GM12878 (cell line): ENCODE measurements around the gene SENP6. TPM values are rescaled to one million over a fixed set of nuclear protein-coding genes. Genes with fewer than 3 reads are reported as not detected.

Experiments
- ATAC-seq: fragments of 200-7000 bp; cut with Tn5 transposase; 3 replicates; pipeline ENCODE4 v1.9.1; 2020; ENCODE audit warnings: mild to moderate bottlenecking, moderate library complexity
- BruUV-seq: library from RNA; stranded (reverse); fragments of 400-500 nt; replicated peaks from 2 replicates; lab custom pipeline; 2021; lab: Mats Ljungman, UMichigan
- CTCF ChIA-PET: fragments of 300-600 bp; sonication (Branson Sonifier 250); formaldehyde crosslinking; extraction: SDS; loops from one replicate; lab custom pipeline; 2021; ENCODE audit warnings: inconsistent platforms; lab: Yijun Ruan, JAX
- POLR2A ChIA-PET: fragments of 350-600 bp; formaldehyde crosslinking; extraction: SDS; loops from one replicate; lab custom pipeline; 2021; ENCODE audit warnings: inconsistent platforms; lab: Charles Lee
- RAD21 ChIA-PET: fragments of 300-600 bp; sonication (Branson Sonifier 250); formaldehyde crosslinking; loops from one replicate; lab custom pipeline; 2023; ENCODE audit warnings: antibody characterized with exemption; ENCODE audit not compliant: unreplicated experiment; lab: Charles Lee
- SMC1A ChIA-PET: fragments of 300-600 bp; sonication (Branson Sonifier 250); formaldehyde crosslinking; loops from one replicate; lab custom pipeline; 2023; ENCODE audit not compliant: unreplicated experiment, uncharacterized antibody; lab: Charles Lee
- DNase-seq: peaks from one replicate; pipeline ENCODE4 v3.0.0-alpha.2; 2011; ENCODE audit warnings: low read depth, low spot score
- FAIRE-seq: peaks from 3 replicates; lab custom pipeline; 2011; peaks lifted over from hg19 to GRCh38; lab: Jason Lieb, UNC
- H2AFZ ChIP-seq: 2 replicates; pipeline ENCODE4 v1.6.0; 2011; ENCODE audit warnings: low read depth, low read length, control low read depth; ENCODE audit not compliant: control insufficient read depth
- H3K27ac ChIP-seq: 2 replicates; pipeline ENCODE4 v1.5.1; 2011; ENCODE audit warnings: control low read depth; ENCODE audit not compliant: control insufficient read depth, insufficient read depth
- H3K27me3 ChIP-seq, 2 experiments: replicated peaks in 1 of 2; 2 replicates each; pipeline versions ENCODE4 v1.6.0 to v1.6.1; 2011; ENCODE audit warnings: low read length in 1 of 2; ENCODE audit not compliant: control insufficient read depth in 2 of 2, insufficient read depth in 2 of 2
- H3K36me3 ChIP-seq, 2 experiments: 2 replicates each; pipeline ENCODE4 v1.5.1; 2011; ENCODE audit warnings: low read length in 1 of 2; ENCODE audit not compliant: control insufficient read depth in 2 of 2, insufficient read depth in 2 of 2
- H3K4me1 ChIP-seq: 2 replicates; pipeline ENCODE4 v1.6.1; 2011; ENCODE audit warnings: mild to moderate bottlenecking, low read length, moderate library complexity, mixed read lengths; ENCODE audit not compliant: control insufficient read depth, insufficient read depth
- H3K4me2 ChIP-seq: 2 replicates; pipeline ENCODE4 v1.6.0; 2011; ENCODE audit warnings: control low read depth; ENCODE audit not compliant: control insufficient read depth, insufficient read depth
- H3K4me3 ChIP-seq: fragments of 200-600 bp; sonication (generic); 2 replicates; pipeline ENCODE4 v1.5.1; 2016
- H3K79me2 ChIP-seq: 2 replicates; pipeline ENCODE4 v1.6.0; 2011; ENCODE audit warnings: low read length; ENCODE audit not compliant: control insufficient read depth, insufficient read depth
- H3K9ac ChIP-seq: 2 replicates; pipeline ENCODE4 v1.8.0; 2011; ENCODE audit warnings: low read length, control low read depth, mixed read lengths; ENCODE audit not compliant: control insufficient read depth, insufficient read depth
- H3K9me3 ChIP-seq: replicated peaks from 3 replicates; pipeline ENCODE4 v1.5.1; 2011; ENCODE audit warnings: mild to moderate bottlenecking, low read length; ENCODE audit not compliant: control insufficient read depth, insufficient read depth
- H4K20me1 ChIP-seq: 2 replicates; pipeline ENCODE4 v1.6.0; 2011; ENCODE audit not compliant: control insufficient read depth, insufficient read depth
- ATF2 ChIP-seq: IDR thresholded peaks from 2 replicates; pipeline ENCODE4 v1.6.1; 2012; ENCODE audit warnings: low read length, inconsistent platforms
- BACH1 ChIP-seq: fragments of 450-650 bp; IDR thresholded peaks from 2 replicates; pipeline ENCODE4 v1.6.1; 2017; ENCODE audit warnings: mild to moderate bottlenecking, borderline replicate concordance
- ELK1 ChIP-seq: IDR thresholded peaks from 2 replicates; pipeline ENCODE4 v1.6.1; 2012; ENCODE audit warnings: low read depth, low read length, improper control_type of control experiment
- ETV6 ChIP-seq, 2 experiments: fragments of 450-650 bp in 1 of 2; IDR thresholded peaks in 1 of 2; conservative IDR thresholded peaks in 1 of 2; 2 replicates each; pipeline ENCODE4 v1.6.1; 2014; ENCODE audit warnings: antibody characterized with exemption in 1 of 2, borderline replicate concordance in 1 of 2, low read depth in 1 of 2, mild to moderate bottlenecking in 1 of 2, moderate library complexity in 1 of 2
- FOS ChIP-seq: IDR thresholded peaks from 3 replicates; pipeline ENCODE4 v1.6.1; 2011; ENCODE audit warnings: borderline replicate concordance; ENCODE audit not compliant: insufficient read length; ENCODE audit errors: extremely low read depth
- GABPA ChIP-seq: IDR thresholded peaks from 2 replicates; pipeline ENCODE4 v1.6.1; 2014; ENCODE audit warnings: antibody characterized with exemption, low read depth, mild to moderate bottlenecking, inconsistent platforms
- POLR2AphosphoS2 ChIP-seq: IDR thresholded peaks from 2 replicates; pipeline ENCODE4 v1.6.1; 2011; ENCODE audit warnings: low read depth, mild to moderate bottlenecking, low read length, improper control_type of control experiment, moderate library complexity
- RBBP5 ChIP-seq: fragments of 200-600 bp; sonication (generic); conservative IDR thresholded peaks from 2 replicates; pipeline ENCODE4 v1.6.1; 2016
- SIX5 ChIP-seq: IDR thresholded peaks from 2 replicates; pipeline ENCODE4 v1.6.1; 2011; ENCODE audit warnings: mild to moderate bottlenecking, low read depth, low read length, moderate library complexity; ENCODE audit not compliant: severe bottlenecking
- SMARCA5 ChIP-seq: fragments of 450-650 bp; IDR thresholded peaks from 2 replicates; pipeline ENCODE4 v1.6.1; 2017; ENCODE audit warnings: mild to moderate bottlenecking
- WGBS: methylation state at CpG from one replicate; pipeline ENCODE4 v1.1.6; 2016; ENCODE audit warnings: low lambda C conversion rate; ENCODE audit not compliant: insufficient replicate concordance, insufficient coverage; ENCODE audit errors: missing lambda C conversion rate; 5-methylcytosine and 5-hydroxymethylcytosine counted together
- in situ Hi-C: fragments of 300-500 bp; cut with MboI; formaldehyde crosslinking; loops from 9 replicates; pipeline ENCODE4 v1.14.3; 2018; ENCODE audit warnings: mixed read lengths
- intact Hi-C: fragments of 100-400 bp; cut with micrococcal nuclease; formaldehyde crosslinking; loops from one replicate; pipeline ENCODE4 v1.14.2; 2022; ENCODE audit not compliant: unreplicated experiment
- polyA plus RNA-seq, 11 experiments: library from polyadenylated mRNA; depleted of rRNA in 4 of 11; unstranded in 6 of 11; stranded (reverse) in 5 of 11; fragments of >200 nt; fragmentation: Nextera tagmentation in 4 of 11; fragmentation: Illumina TruSeq in 1 of 11; extraction: Ambion mirVana in 4 of 11; extraction: Trizol in 1 of 11; gene quantifications; 1 replicate in 1 of 11; 2 replicates in 10 of 11; pipeline versions ENCODE4 v1.2.1 to v1.2.3, GENCODE V29; 2011 to 2016; ENCODE audit warnings: inconsistent platforms in 2 of 11, missing spikeins in 2 of 11, low read depth in 1 of 11
- total RNA-seq, 4 experiments: library from RNA; depleted of rRNA in 3 of 4; stranded (reverse); fragments of >200 nt in 3 of 4; fragmentation: Illumina TruSeq in 1 of 4; extraction: Trizol in 1 of 4; gene quantifications; 2 replicates each; pipeline versions ENCODE4 v1.2.1 to v1.2.3, GENCODE V29; 2013 to 2021

Gene SENP6
- total and polyA plus RNA-seq, 10 of the 15 experiments (the other 5 are each of a cell fraction or from before 2014, with no cell fraction given), result 10.7 to 70.0 (median 42.3) TPM

- TF ChIP-seq SMARCA5 (peak; percentile 71; the same call in 1 of the 2 replicates), ETV6 (conservative IDR thresholded peaks at IDR 0.05 in 1 of 2, IDR thresholded peaks at IDR 0.05 in 1 of 2; ENCODE audit: borderline replicate concordance in 1 of 2, low read depth in 1 of 2) (no peak), SIX5 (no peak), BACH1 (peak; percentile 83; the same call in 1 of the 2 replicates), FOS (no peak), GABPA (no peak), POLR2AphosphoS2 (no peak)
Measured at GRCh38 chr6:75748743-75749538, 147.3 kb downstream of the SENP6 start, which contains the start of gene MYO6 (continued).

- TF ChIP-seq ELK1 (no peak), RBBP5 (no peak), ATF2 (no peak)
- TF ChIP-seq, all 136 proteins: peak for 0
- CTCF ChIA-PET, result interaction anchor here (0.8 to 2.1 kb wide), 3 partner anchors 93 to 142 kb away, joined by 3 to 7 read pairs (median 3); no protein-coding TSS in a partner anchor
Measured at GRCh38 chr6:75751443-75751842, 149.8 kb downstream of the SENP6 start.

More at GRCh38 chr6:75751443-75751842, 149.8 kb downstream of the SENP6 start:
- no TSS peak for BruUV-seq
- WGBS, result 92% methylated on average over 2 of the region's 2 CpGs
- H3K9ac ChIP-seq, result no peak overlapping the region
- H3K36me3 ChIP-seq, result no peaks in the 10 kb centered on the region
- ChIA-PET RAD21 (interaction anchor here (1.0 to 1.7 kb wide), 2 partner anchors 14 to 149 kb away, joined by 3 to 5 read pairs; no protein-coding TSS in a partner anchor), SMC1A (interaction anchor here (0.9 to 2.9 kb wide), 10 partner anchors 11 to 142 kb away, joined by 3 to 17 read pairs (median 3); no protein-coding TSS in a partner anchor), POLR2A (interaction anchor here (0.7 to 1.6 kb wide), 4 partner anchors 14 to 469 kb away, joined by 3 to 5 read pairs (median 4); no protein-coding TSS in a partner anchor)
- no peaks in the 10 kb centered on the region for H3K27me3 ChIP-seq
- H3K4me2 ChIP-seq, result no peak overlapping the region
- H3K27ac ChIP-seq, result no peak overlapping the region
- no peaks in the 10 kb centered on the region for H4K20me1 ChIP-seq
- H2AFZ ChIP-seq, result no peak overlapping the region
- no peak for ATAC-seq
- H3K4me1 ChIP-seq, result peaks cover 6% of the 10 kb centered on the region
- intact Hi-C loops (loop anchor here (10.0 kb wide), 1 partner anchor 257 kb away; the partner anchor contains the start of gene FILIP1), in situ Hi-C loops (loop anchor here (10.0 kb wide), 1 partner anchor 467 kb away; the partner anchor contains the start of gene TMEM30A)
- no peak overlapping the region for H3K4me3 ChIP-seq
- no peak for FAIRE-seq
- no peaks in the 10 kb centered on the region; the same call in 1 of the 2 replicates for H3K79me2 ChIP-seq
- H3K9me3 ChIP-seq, result no peaks in the 10 kb centered on the region
- no peak for DNase-seq
